ENCODE results near the gene GPR146. TPM values are rescaled to one million over a fixed set of nuclear protein-coding genes. Genes with fewer than 3 reads are reported as not detected.

GPR146 gene
- total RNA-seq, 1 donor from 2014 or later: 3.1 TPM

DNA sequence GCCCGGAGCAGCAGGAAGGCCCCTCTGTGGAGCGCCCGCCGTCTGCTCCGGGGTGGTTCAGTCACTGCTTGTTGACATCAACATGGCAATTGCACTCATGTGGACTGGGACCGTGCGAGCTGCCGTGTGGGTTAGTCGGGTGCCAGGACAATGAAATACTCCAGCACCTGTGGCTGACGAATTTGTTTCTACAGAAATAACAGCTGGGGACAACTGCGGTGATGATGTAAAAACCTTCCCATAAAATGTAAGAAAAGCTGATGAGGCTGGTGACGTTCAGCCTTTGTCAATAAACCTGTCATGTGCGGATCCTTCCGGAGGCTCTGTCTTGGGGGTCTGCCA lies 49.1 kb downstream of the GPR146 start:
- Mint-ChIP-seq H3K27me3 (ENCODE audit: unreplicated experiment) (peaks cover 6% of the 10 kb centered on the region), H3K4me3 (ENCODE audit: unreplicated experiment) (no peak overlapping the region), H3K9me3 (ENCODE audit: unreplicated experiment) (peaks cover 10% of the 10 kb centered on the region), H3K27ac (ENCODE audit: unreplicated experiment) (no peak overlapping the region), H3K36me3 (ENCODE audit: unreplicated experiment) (peaks cover 15% of the 10 kb centered on the region), H3K4me1 (ENCODE audit: low read depth, unreplicated experiment) (peaks cover 14% of the 10 kb centered on the region)
- TF ChIP-seq, protein P1, sequence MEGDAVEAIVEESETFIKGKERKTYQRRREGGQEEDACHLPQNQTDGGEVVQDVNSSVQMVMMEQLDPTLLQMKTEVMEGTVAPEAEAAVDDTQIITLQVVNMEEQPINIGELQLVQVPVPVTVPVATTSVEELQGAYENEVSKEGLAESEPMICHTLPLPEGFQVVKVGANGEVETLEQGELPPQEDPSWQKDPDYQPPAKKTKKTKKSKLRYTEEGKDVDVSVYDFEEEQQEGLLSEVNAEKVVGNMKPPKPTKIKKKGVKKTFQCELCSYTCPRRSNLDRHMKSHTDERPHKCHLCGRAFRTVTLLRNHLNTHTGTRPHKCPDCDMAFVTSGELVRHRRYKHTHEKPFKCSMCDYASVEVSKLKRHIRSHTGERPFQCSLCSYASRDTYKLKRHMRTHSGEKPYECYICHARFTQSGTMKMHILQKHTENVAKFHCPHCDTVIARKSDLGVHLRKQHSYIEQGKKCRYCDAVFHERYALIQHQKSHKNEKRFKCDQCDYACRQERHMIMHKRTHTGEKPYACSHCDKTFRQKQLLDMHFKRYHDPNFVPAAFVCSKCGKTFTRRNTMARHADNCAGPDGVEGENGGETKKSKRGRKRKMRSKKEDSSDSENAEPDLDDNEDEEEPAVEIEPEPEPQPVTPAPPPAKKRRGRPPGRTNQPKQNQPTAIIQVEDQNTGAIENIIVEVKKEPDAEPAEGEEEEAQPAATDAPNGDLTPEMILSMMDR (IDR thresholded peaks at IDR 0.05; ENCODE audit: partially characterized antibody, unreplicated experiment): no peak
- DNase-seq: no peak

DNA sequence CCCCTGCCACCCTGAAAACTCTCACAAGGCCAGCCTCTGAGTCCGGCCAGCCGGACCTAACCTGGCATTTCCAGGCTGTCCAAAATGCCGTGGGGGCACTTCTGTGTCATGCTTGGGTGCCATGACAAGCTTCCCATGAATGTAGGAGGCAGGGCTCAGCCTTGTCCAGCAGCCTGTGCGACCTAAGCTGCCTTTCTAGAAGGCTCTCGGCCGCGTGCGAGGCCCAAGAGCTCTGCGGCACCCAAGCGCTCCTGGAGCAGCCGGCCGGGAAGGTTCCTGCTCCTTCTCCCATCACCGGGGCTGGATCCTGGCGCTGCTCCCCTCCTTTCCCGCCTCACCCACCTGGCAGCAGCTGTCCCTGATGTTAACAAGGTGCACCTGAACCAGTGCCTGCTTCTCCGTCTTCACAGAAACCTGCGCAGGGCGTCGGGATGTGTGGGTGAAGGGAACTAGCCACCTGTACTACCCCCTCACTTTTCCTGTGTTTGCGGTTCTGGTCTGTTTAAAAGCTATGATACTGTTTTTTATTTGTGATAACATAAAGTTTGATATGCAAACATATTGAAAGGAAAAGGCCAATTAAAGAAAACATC lies 49.7 kb downstream of the GPR146 start:
- Mint-ChIP-seq H3K4me3 (ENCODE audit: unreplicated experiment) (no peak overlapping the region), H3K36me3 (ENCODE audit: unreplicated experiment) (peaks cover 15% of the 10 kb centered on the region), H3K4me1 (ENCODE audit: low read depth, unreplicated experiment) (peaks cover 11% of the 10 kb centered on the region), H3K9me3 (ENCODE audit: unreplicated experiment) (peaks cover 10% of the 10 kb centered on the region), H3K27me3 (ENCODE audit: unreplicated experiment) (peaks cover 6% of the 10 kb centered on the region), H3K27ac (ENCODE audit: unreplicated experiment) (no peak overlapping the region)
- TF ChIP-seq, protein P1 (IDR thresholded peaks at IDR 0.05; ENCODE audit: partially characterized antibody, unreplicated experiment): no peak
- DNase-seq: no peak

DNA sequence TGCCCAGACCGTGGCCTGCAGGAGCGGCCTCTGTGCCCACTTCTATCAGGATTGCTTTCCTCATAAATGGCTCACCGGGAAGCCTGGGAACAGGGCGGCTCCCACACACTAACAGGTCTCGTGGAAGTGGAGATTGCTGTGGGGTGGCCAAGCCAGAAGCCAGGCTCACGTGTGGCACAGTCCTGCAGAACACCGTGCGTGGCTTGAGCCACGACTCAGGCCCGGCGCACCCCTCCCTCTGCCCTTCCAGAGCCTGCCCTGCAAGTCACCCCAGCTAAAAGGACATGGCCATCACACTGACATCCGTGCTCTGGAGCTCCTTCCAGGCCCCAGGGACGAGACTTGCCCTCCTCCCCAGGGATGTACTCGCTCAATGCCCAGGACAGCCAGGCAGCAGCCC lies 50.5 kb downstream of the GPR146 start:
- no peak for DNase-seq
- TF ChIP-seq, protein P1 (IDR thresholded peaks at IDR 0.05; ENCODE audit: partially characterized antibody, unreplicated experiment): no peak
- no peak overlapping the region for H3K4me3 Mint-ChIP-seq (ENCODE audit: unreplicated experiment)
- H3K4me1 Mint-ChIP-seq (ENCODE audit: low read depth, unreplicated experiment): peaks cover 19% of the 10 kb centered on the region
- peaks cover 14% of the 10 kb centered on the region for H3K9me3 Mint-ChIP-seq (ENCODE audit: unreplicated experiment)
- H3K36me3 Mint-ChIP-seq (ENCODE audit: unreplicated experiment): peaks cover 15% of the 10 kb centered on the region
- peaks cover 6% of the 10 kb centered on the region for H3K27me3 Mint-ChIP-seq (ENCODE audit: unreplicated experiment)
- no peak overlapping the region for H3K27ac Mint-ChIP-seq (ENCODE audit: unreplicated experiment)

DNA sequence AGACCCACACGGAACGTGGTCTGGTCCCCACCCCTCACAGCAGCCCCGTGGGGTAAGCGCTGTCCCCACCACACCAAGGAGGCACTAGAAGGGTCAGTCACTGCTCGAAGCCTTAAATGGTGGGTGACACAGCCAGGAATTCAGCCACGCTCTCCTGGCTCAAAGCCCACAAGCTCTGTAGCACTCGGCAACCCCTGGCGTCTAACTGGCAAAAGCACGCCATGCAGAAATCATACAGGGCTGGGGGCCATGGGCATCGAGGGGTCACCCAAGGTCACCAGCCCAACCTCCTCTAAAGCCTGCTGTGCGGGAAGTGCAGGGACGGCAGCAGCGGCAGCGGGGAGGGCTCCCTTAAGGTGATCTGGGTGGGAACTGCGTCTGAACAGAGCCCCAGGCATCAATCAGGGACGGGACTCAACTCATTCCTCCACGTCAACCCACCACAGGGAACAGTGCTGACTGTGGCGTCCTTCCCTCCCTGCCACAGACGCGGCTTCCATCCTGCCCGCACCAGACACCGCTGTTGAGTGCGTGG lies 51.3 kb downstream of the GPR146 start:
- peaks cover 20% of the 10 kb centered on the region for H3K4me1 Mint-ChIP-seq (ENCODE audit: low read depth, unreplicated experiment)
- H3K4me3 Mint-ChIP-seq (ENCODE audit: unreplicated experiment): no peak overlapping the region
- H3K27me3 Mint-ChIP-seq (ENCODE audit: unreplicated experiment): peaks cover 6% of the 10 kb centered on the region
- H3K9me3 Mint-ChIP-seq (ENCODE audit: unreplicated experiment): peaks cover 14% of the 10 kb centered on the region
- H3K36me3 Mint-ChIP-seq (ENCODE audit: unreplicated experiment): peaks cover 15% of the 10 kb centered on the region
- H3K27ac Mint-ChIP-seq (ENCODE audit: unreplicated experiment): no peak overlapping the region
- no peak for DNase-seq
- TF ChIP-seq, protein P1 (IDR thresholded peaks at IDR 0.05; ENCODE audit: partially characterized antibody, unreplicated experiment): no peak

Data from glutamatergic neuron (in vitro differentiated cells).